ENCODE measurements around the gene CCDC80. TPM values are rescaled to one million over a fixed set of nuclear protein-coding genes. Genes with fewer than 3 reads are reported as not detected.

CCDC80 gene
- total RNA-seq, 1 donor from 2014 or later: 151 TPM

Other genes starting within 250 kb of the CCDC80 start
- gene BTLA, start 141.7 kb downstream of the CCDC80 start, total RNA-seq: 0.10 and 0.17 TPM in 2 replicates
- 57.1 and 77.3 TPM in 2 replicates for gene ATG3, start 79.2 kb downstream of the CCDC80 start, total RNA-seq
- gene SLC35A5, start 79.1 kb downstream of the CCDC80 start, total RNA-seq: 32.0 and 70.2 TPM in 2 replicates
- not detected in 2 replicates for gene CD200R1L, start 205.7 kb upstream of the CCDC80 start, total RNA-seq

Data from renal cortical epithelial cell (primary cell).